ENCODE results near the gene SPN. TPM values are rescaled to one million over a fixed set of nuclear protein-coding genes. Genes with fewer than 3 reads are reported as not detected.
"Not testable (repeated sequence)": the region's sequence is repeated elsewhere in the genome, so short reads cannot be mapped to it uniquely, and the experiment has no call there.

SPN gene
- total RNA-seq, 1 experiment from 2014 or later: not detected

DNA sequence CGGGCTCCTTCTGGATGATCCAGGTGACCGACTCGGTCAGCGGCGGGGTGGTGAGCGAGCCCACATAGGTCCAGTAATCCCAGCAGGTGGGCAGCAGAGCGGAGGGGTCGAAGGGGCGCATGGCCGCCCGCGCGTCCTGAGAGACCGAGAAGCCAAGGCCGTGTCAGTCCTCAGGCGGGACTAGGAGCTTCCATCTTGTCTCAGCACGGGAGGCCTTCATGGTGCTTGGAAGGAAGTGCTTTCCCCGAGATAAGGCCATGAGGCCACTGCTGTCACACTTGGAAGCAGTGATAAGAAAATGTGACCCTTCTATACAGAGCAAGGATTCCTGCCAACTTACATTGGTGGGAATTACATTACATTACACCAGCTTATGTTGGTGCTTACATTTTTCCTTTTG, 40.3 kb upstream of the SPN start:
- H3K27me3 ChIP-seq (replicated peaks; ENCODE audit: control insufficient read depth, insufficient read depth, low read length); intact Hi-C loops (cut with micrococcal nuclease; ENCODE audit: unreplicated experiment); H3K36me3 ChIP-seq (ENCODE audit: control insufficient read depth, insufficient read depth, low read length); H3K4me1 ChIP-seq; CTCF ChIA-PET; H3K4me1 Mint-ChIP-seq (ENCODE audit: low read depth, unreplicated experiment); H3K4me3 Mint-ChIP-seq (ENCODE audit: unreplicated experiment); H3K9me3 Mint-ChIP-seq (ENCODE audit: unreplicated experiment); DNase-seq; H3K9me3 ChIP-seq; H3K4me3 ChIP-seq (ENCODE audit: low read depth, low read length); H3K27ac Mint-ChIP-seq (ENCODE audit: unreplicated experiment); H3K36me3 Mint-ChIP-seq (ENCODE audit: insufficient read depth, unreplicated experiment); POLR2A ChIA-PET; BruUV-seq (replicated peaks); H3K27me3 Mint-ChIP-seq (ENCODE audit: insufficient read depth, unreplicated experiment): not testable (repeated sequence)

DNA sequence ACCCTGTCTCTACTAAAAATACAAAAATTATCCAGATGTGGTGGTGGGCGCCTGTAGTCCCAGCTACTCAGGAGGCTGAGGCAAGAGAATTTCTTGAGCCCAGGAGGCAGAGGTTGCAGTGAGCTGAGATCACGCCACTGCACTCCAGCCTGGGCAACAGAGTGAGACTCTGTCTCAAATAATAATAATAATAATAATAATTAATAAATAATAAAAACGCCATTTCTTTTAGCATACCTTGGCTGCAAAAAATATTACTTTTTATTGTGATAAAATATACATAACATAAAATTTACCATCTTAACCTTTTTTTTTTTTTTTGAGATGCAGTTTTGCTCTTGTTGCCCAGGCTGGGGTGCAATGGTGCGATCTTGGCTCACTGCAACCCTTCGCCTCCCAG, 39.8 kb upstream of the SPN start:
- H3K36me3 Mint-ChIP-seq (ENCODE audit: insufficient read depth, unreplicated experiment); H3K36me3 ChIP-seq (ENCODE audit: control insufficient read depth, insufficient read depth, low read length); H3K4me1 ChIP-seq; H3K9me3 Mint-ChIP-seq (ENCODE audit: unreplicated experiment); intact Hi-C loops (cut with micrococcal nuclease; ENCODE audit: unreplicated experiment); H3K27ac Mint-ChIP-seq (ENCODE audit: unreplicated experiment); DNase-seq; H3K4me3 Mint-ChIP-seq (ENCODE audit: unreplicated experiment); BruUV-seq (replicated peaks); H3K4me3 ChIP-seq (ENCODE audit: low read depth, low read length); H3K9me3 ChIP-seq; CTCF ChIA-PET; H3K4me1 Mint-ChIP-seq (ENCODE audit: low read depth, unreplicated experiment); POLR2A ChIA-PET; H3K27me3 Mint-ChIP-seq (ENCODE audit: insufficient read depth, unreplicated experiment); H3K27me3 ChIP-seq (replicated peaks; ENCODE audit: control insufficient read depth, insufficient read depth, low read length): not testable (repeated sequence)

DNA sequence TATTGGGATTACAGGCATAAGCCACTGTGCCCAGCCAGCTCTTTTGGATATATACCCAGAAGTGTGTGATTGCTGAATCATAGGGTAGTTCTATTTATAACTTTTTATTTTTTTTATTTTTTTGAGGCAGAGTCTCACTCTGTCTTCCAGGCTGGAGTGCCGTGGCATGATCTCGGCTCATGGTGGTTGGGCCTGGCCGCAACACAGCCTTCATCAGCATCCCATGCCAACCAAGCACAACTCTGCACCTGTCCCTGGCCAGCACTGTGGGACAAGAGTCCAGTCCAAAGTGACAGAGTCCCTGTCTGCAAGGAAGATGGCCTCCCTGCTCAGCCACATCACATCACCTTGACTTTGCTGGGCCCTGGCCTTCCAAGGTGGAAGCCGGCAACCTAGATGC, 37.9 kb upstream of the SPN start:
- H3K4me3 Mint-ChIP-seq (ENCODE audit: unreplicated experiment); H3K36me3 Mint-ChIP-seq (ENCODE audit: insufficient read depth, unreplicated experiment); CTCF ChIA-PET; POLR2A ChIA-PET; H3K4me3 ChIP-seq (ENCODE audit: low read depth, low read length); H3K4me1 ChIP-seq; BruUV-seq (replicated peaks); H3K27me3 ChIP-seq (replicated peaks; ENCODE audit: control insufficient read depth, insufficient read depth, low read length); DNase-seq; H3K27ac Mint-ChIP-seq (ENCODE audit: unreplicated experiment); H3K9me3 Mint-ChIP-seq (ENCODE audit: unreplicated experiment); intact Hi-C loops (cut with micrococcal nuclease; ENCODE audit: unreplicated experiment); H3K36me3 ChIP-seq (ENCODE audit: control insufficient read depth, insufficient read depth, low read length); H3K4me1 Mint-ChIP-seq (ENCODE audit: low read depth, unreplicated experiment); H3K27me3 Mint-ChIP-seq (ENCODE audit: insufficient read depth, unreplicated experiment); H3K9me3 ChIP-seq: not testable (repeated sequence)

DNA sequence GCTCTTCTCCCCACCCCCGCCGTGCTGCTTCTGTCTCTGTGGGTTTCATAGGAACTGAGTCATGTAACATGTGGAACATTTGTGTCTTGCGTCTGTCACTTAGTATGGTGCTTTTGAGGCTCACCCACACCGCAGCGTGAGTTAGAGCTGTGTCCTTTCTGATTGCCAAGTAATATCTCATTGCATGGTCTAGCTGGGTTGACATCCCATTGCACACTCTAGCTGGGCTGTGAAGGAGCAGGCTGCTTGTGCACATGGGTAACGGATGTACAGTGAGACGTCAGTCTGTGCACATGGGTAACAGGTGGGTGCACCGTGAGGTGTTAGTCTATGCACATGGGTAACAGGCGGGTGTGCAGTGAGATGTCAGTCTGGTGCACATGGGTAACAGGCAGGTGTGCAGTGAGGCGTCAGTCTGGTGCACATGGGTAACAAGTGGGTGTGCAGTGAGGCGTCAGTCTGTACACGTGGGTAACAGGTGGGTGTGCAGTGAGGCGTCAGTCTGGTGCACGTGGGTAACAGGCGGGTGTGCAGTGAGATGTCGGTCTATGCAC, 36.2 kb upstream of the SPN start:
- POLR2A ChIA-PET; H3K4me1 ChIP-seq; H3K4me1 Mint-ChIP-seq (ENCODE audit: low read depth, unreplicated experiment); H3K27ac Mint-ChIP-seq (ENCODE audit: unreplicated experiment); H3K36me3 Mint-ChIP-seq (ENCODE audit: insufficient read depth, unreplicated experiment); H3K27me3 Mint-ChIP-seq (ENCODE audit: insufficient read depth, unreplicated experiment); H3K9me3 Mint-ChIP-seq (ENCODE audit: unreplicated experiment); H3K9me3 ChIP-seq; H3K4me3 ChIP-seq (ENCODE audit: low read depth, low read length); CTCF ChIA-PET; H3K36me3 ChIP-seq (ENCODE audit: control insufficient read depth, insufficient read depth, low read length); H3K4me3 Mint-ChIP-seq (ENCODE audit: unreplicated experiment); BruUV-seq (replicated peaks); intact Hi-C loops (cut with micrococcal nuclease; ENCODE audit: unreplicated experiment); H3K27me3 ChIP-seq (replicated peaks; ENCODE audit: control insufficient read depth, insufficient read depth, low read length); DNase-seq: not testable (repeated sequence)

DNA sequence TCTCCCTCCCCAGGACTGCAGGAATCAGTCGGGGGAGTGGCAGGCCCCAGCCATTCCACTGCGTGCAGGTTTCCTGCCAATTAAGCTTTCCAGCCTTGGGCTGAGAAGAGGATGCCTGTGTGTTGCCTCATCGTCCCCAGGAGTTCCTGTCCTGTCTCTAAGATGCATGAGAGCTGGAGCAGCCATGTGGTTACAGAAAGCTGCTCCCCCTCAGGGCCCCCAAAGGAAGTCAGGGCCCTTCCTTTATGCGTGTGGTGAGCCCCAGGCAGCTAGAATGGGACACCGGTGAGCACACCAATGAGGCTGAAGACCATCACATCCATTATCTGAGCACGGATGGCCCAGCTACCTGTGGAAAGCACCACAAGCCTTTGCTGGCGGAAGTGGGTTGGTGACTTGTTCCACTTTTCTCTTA, 35.4 kb upstream of the SPN start:
- H3K9me3 Mint-ChIP-seq (ENCODE audit: unreplicated experiment); H3K27ac Mint-ChIP-seq (ENCODE audit: unreplicated experiment); H3K27me3 ChIP-seq (replicated peaks; ENCODE audit: control insufficient read depth, insufficient read depth, low read length); POLR2A ChIA-PET; intact Hi-C loops (cut with micrococcal nuclease; ENCODE audit: unreplicated experiment); H3K9me3 ChIP-seq; H3K27me3 Mint-ChIP-seq (ENCODE audit: insufficient read depth, unreplicated experiment); H3K4me3 Mint-ChIP-seq (ENCODE audit: unreplicated experiment); CTCF ChIA-PET; H3K4me3 ChIP-seq (ENCODE audit: low read depth, low read length); BruUV-seq (replicated peaks); H3K4me1 ChIP-seq; H3K36me3 Mint-ChIP-seq (ENCODE audit: insufficient read depth, unreplicated experiment); H3K36me3 ChIP-seq (ENCODE audit: control insufficient read depth, insufficient read depth, low read length); H3K4me1 Mint-ChIP-seq (ENCODE audit: low read depth, unreplicated experiment); DNase-seq: not testable (repeated sequence)

DNA sequence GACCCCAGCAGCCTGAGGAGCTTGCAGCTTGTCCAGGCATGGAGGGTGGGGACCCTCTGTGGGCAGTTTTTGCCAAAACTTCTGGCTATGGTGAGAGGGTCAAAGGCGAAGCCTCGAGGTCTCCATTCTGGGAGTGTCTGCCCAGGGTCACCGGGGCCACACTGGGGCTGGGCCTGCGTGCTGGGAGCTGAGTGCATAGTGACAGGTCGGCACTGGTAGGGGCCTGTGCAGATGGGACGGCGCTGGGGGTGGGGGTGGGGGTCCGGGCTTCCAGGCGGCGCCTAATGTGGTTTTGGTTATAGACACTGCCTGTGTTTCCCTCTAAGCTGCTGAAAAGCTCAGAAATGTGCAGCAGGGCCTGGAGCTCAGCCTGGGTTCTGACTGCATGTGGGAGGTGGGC, 34.3 kb upstream of the SPN start:
- H3K27me3 Mint-ChIP-seq (ENCODE audit: insufficient read depth, unreplicated experiment); H3K27me3 ChIP-seq (replicated peaks; ENCODE audit: control insufficient read depth, insufficient read depth, low read length); CTCF ChIA-PET; DNase-seq; intact Hi-C loops (cut with micrococcal nuclease; ENCODE audit: unreplicated experiment); BruUV-seq (replicated peaks); H3K4me1 Mint-ChIP-seq (ENCODE audit: low read depth, unreplicated experiment); H3K36me3 Mint-ChIP-seq (ENCODE audit: insufficient read depth, unreplicated experiment); H3K4me3 ChIP-seq (ENCODE audit: low read depth, low read length); POLR2A ChIA-PET; H3K27ac Mint-ChIP-seq (ENCODE audit: unreplicated experiment); H3K9me3 ChIP-seq; H3K4me1 ChIP-seq; H3K4me3 Mint-ChIP-seq (ENCODE audit: unreplicated experiment); H3K36me3 ChIP-seq (ENCODE audit: control insufficient read depth, insufficient read depth, low read length); H3K9me3 Mint-ChIP-seq (ENCODE audit: unreplicated experiment): not testable (repeated sequence)

DNA sequence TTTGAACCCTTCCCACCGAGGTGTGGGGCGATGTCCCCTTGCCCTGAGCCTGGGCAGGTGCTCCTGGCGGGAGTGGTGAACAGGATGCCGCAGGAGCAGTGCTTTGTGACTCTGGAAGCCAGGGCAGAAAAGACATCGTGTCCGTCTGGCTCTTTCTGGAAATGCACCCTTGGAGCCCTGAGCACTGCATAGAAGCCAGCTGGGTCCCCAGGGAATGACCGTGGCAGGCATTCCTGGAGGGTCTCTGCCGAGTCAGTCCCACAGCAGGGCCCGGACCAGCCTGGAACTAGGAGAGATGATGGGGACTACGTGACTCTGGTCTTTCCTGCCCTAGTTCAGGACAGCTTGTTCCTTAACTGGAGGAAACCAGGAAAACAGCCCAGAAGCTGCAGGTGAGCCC, 33.7 kb upstream of the SPN start:
- H3K4me3 ChIP-seq (ENCODE audit: low read depth, low read length); CTCF ChIA-PET; H3K4me1 Mint-ChIP-seq (ENCODE audit: low read depth, unreplicated experiment); H3K36me3 Mint-ChIP-seq (ENCODE audit: insufficient read depth, unreplicated experiment); H3K4me1 ChIP-seq; H3K9me3 ChIP-seq; DNase-seq; H3K27ac Mint-ChIP-seq (ENCODE audit: unreplicated experiment); BruUV-seq (replicated peaks); H3K27me3 ChIP-seq (replicated peaks; ENCODE audit: control insufficient read depth, insufficient read depth, low read length); intact Hi-C loops (cut with micrococcal nuclease; ENCODE audit: unreplicated experiment); H3K27me3 Mint-ChIP-seq (ENCODE audit: insufficient read depth, unreplicated experiment); POLR2A ChIA-PET; H3K36me3 ChIP-seq (ENCODE audit: control insufficient read depth, insufficient read depth, low read length); H3K4me3 Mint-ChIP-seq (ENCODE audit: unreplicated experiment); H3K9me3 Mint-ChIP-seq (ENCODE audit: unreplicated experiment): not testable (repeated sequence)
